ENCODE results near the gene HS3ST4.

GRCh38 chr16:25700547-25700946, 8.8 kb downstream of the HS3ST4 start:
- TF ChIP-seq EZH2phosphoT487 (IDR thresholded peaks at IDR 0.05; ENCODE audit: insufficient read depth, low read depth) (no peak), EZH2 (IDR thresholded peaks at IDR 0.05; ENCODE audit: insufficient read depth, poor library complexity, severe bottlenecking) (no peak)
